ENCODE results near the gene SCAPER. TPM values are rescaled to one million over a fixed set of nuclear protein-coding genes. Genes with fewer than 3 reads are reported as not detected.

Gene SCAPER
- total RNA-seq, 1 donor from 2014 or later, result 50.1 TPM

GRCh38 chr15:76363251-76363650 lies 541.9 kb downstream of the SCAPER start:
- DNase-seq (ENCODE audit: low spot score) (no peak), ATAC-seq (no peak)
- intact Hi-C loops (cut with DNase I), result no loop called here

- intact Hi-C loops (cut with DNase I), result no loop called here
- DNase-seq (ENCODE audit: low spot score) (no peak), ATAC-seq (no peak)
Measured at GRCh38 chr15:76360416-76360815, 544.7 kb downstream of the SCAPER start.

GRCh38 chr15:76359152-76359551 lies 546.0 kb downstream of the SCAPER start:
- DNase-seq (ENCODE audit: low spot score), result no peak
- ATAC-seq, result no peak
- intact Hi-C loops (cut with DNase I), result no loop called here

- DNase-seq (ENCODE audit: low spot score), result no peak
- no peak for ATAC-seq
- intact Hi-C loops (cut with DNase I), result no loop called here
Measured at GRCh38 chr15:76358453-76358852, 546.7 kb downstream of the SCAPER start.

GRCh38 chr15:76354823-76355440 lies 550.2 kb downstream of the SCAPER start:
- intact Hi-C loops (cut with DNase I), result no loop called here
- DNase-seq (ENCODE audit: low spot score) (no peak), ATAC-seq (no peak)

GRCh38 chr15:76353903-76354302 lies 551.2 kb downstream of the SCAPER start:
- ATAC-seq, result no peak
- intact Hi-C loops (cut with DNase I), result no loop called here
- no peak for DNase-seq (ENCODE audit: low spot score)

- DNase-seq (ENCODE audit: low spot score) (no peak), ATAC-seq (no peak)
- intact Hi-C loops (cut with DNase I), result no loop called here
Measured at GRCh38 chr15:76353023-76353577, 552.0 kb downstream of the SCAPER start.

GRCh38 chr15:76349301-76350070 lies 555.7 kb downstream of the SCAPER start:
- DNase-seq (ENCODE audit: low spot score), result no peak

GRCh38 chr15:76347482-76348055 lies 557.6 kb downstream of the SCAPER start:
- ATAC-seq (no peak), DNase-seq (ENCODE audit: low spot score) (no peak)
- intact Hi-C loops (cut with DNase I), result no loop called here

More at GRCh38 chr15:76349301-76350070, 555.7 kb downstream of the SCAPER start:
- intact Hi-C loops (cut with DNase I), result no loop called here
- no peak for ATAC-seq

GRCh38 chr15:76346669-76347481 lies 558.3 kb downstream of the SCAPER start:
- intact Hi-C loops (cut with DNase I), result no loop called here
- ATAC-seq, result peak; percentile 46
- DNase-seq (ENCODE audit: low spot score), result no peak

- DNase-seq (ENCODE audit: low spot score), result no peak
- intact Hi-C loops (cut with DNase I), result no loop called here
- ATAC-seq, result peak; percentile 34
Measured at GRCh38 chr15:76345880-76346668, 559.1 kb downstream of the SCAPER start.

- intact Hi-C loops (cut with DNase I), result no loop called here
- DNase-seq (ENCODE audit: low spot score), result no peak
- no peak for ATAC-seq
Measured at GRCh38 chr15:76345583-76345879, 559.6 kb downstream of the SCAPER start.

GRCh38 chr15:76344893-76345582 lies 560.1 kb downstream of the SCAPER start:
- ATAC-seq (no peak), DNase-seq (ENCODE audit: low spot score) (no peak)
- intact Hi-C loops (cut with DNase I), result no loop called here

- DNase-seq (ENCODE audit: low spot score) (no peak), ATAC-seq (no peak)
- intact Hi-C loops (cut with DNase I), result no loop called here
Measured at GRCh38 chr15:76343313-76343996, 561.7 kb downstream of the SCAPER start.

GRCh38 chr15:76342382-76343201 lies 562.5 kb downstream of the SCAPER start:
- intact Hi-C loops (cut with DNase I), result no loop called here
- ATAC-seq (no peak), DNase-seq (ENCODE audit: low spot score) (no peak)

- ATAC-seq (no peak), DNase-seq (ENCODE audit: low spot score) (no peak)
- intact Hi-C loops (cut with DNase I), result no loop called here
Measured at GRCh38 chr15:76342058-76342381, 563.1 kb downstream of the SCAPER start.
